HG03139 (cell line): Measurements from ENCODE around the gene KLK15.

Source experiments
- ATAC-seq: cut with Tn5 transposase; IDR thresholded peaks from one replicate; pipeline ENCODE4 v1.9.1; 2021; ENCODE audit not compliant: unreplicated experiment

The KLK15 gene

DNA sequence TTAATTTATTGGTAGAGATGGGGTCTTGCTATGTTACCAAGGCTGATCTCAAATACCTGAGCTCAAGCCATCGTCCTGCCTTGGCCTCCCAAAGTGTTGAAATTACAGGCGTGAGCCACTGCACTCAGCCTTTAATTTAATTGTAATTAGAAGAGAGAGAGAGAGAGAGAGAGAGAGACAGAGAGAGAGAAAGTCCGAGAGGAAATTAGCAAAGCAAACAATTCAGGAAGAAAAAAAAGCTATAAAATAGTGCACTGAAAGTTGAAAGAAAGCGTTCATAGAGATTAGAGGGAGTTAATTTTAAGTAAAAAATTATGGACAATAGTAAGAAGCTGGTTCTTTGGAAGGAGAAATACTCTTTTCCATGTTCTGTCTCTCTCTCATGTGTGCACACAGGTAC, 56.1 kb downstream of the KLK15 start:
- ATAC-seq, result no peak

- no peak for ATAC-seq
Measured at GRCh38 chr19:50776131-50776530, 57.2 kb downstream of the KLK15 start.
